NCI-H82 treated with DMSO at 0.1 percent for 48 hours (cell line): Measurements from ENCODE around the gene TMEM151B.

Experiments used
- DNase-seq: peaks from one replicate; lab custom pipeline; 2025; ENCODE audit not compliant: unreplicated experiment; lab: John Stamatoyannopoulos, UW

The TMEM151B gene

DNA sequence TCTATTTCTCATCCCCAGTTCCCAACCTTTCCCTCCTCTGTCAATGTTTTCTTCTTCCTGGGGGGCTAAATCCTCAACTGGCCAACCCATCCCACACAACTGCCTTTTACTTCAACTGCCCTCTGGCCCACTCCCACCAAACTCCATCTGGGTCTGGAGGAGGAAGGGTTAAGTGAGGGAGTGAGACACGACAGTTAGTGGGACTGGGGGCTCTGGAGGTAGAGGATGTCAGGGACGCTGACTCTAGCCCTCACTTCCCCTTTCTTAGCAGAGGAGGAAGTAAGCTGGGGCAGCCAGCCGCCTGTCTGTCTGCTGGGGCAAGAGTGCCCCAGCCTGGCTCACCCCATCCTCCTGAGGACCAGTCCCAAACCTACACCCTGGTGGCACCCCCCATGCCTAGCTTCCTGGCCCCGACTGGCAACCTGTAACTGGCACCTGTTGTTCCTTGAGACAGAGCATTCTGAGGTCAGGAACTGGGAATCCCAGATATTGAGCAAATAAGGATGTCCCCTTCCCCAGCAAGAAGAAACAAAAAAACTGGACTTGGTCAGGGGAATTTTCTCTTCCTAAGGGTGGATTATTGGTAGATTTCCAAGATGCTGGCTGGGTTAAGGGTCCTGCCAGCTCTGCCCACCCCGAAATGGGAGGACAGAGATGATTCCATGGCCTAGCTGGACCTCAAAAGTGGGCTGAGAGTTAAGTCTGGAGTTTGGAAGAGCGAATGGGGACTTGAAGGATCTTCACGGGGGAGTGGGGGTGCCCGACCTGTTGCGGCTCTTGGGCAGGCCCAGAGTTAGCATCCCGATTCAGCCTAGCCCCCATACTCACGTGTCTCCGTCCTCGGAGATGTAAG lies 5.9 kb upstream of the TMEM151B start:
- DNase-seq, result no peak

DNA sequence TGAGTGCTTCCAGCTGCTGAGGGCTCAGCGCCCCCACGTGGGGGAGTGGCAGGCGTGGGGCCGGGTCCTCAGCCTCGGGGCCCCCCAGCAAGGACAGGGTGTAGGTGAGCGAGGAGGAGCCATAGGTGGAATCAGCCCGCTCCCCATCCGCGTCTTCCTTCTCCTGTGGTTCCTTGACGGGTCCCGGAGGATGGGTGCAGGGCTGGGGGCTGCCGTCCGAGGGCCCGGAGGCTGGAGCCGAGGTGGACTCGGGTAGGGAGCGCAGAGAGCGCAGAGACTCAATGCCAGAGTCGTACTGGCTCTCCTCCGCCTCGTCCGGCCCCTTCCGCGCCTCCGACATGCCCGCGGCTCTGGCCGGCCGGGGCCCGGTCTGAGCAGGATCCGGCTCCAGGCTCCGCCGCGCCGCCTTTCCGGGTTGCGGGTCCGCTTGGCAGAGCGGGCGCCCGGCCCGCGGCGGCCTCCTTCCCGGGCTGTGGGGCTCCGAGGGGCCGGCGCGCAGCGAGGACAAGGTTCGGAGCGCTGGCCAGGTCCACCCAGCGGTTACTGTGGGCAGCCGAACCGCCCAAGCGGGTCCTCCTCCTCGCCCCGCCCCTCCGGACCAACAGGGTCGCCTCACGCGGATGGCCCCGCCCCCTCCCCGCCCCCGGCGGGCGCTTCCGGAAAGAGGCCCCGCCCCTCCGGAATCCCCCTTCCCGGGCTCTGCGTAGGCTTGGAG lies 5.1 kb upstream of the TMEM151B start, which contains the start of gene NFKBIE:
TSS of gene NFKBIE (minus strand) at position 545 of the 715 bp plus-strand sequence. CDS start at position 340, 205 bp downstream.
- DNase-seq, result peak; percentile 56

DNA sequence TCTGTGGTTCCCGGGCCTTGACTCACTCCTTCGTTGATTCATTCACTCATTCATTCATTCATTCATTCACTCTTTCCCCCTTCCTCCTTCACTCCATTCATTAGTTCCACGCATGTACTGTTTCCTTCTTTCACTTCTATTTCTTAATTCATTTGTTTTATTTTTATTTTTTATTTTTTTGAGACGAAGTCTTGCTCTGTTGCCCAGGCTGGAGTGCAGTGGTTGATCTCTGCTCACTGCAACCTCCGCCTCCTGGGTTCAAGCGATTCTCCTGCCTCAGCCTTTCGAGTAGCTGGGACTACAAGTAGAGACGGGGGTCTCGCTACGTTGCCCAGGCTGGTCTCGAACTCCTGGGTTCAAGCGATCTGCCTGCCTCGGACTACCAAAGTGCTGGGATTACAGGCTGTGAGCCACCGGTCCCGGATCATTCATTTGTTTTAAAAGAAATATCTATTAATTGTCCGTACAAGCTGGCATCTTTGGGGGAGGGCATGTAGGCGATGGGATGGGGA lies 4.5 kb upstream of the TMEM151B start:
- DNase-seq, result no peak

DNA sequence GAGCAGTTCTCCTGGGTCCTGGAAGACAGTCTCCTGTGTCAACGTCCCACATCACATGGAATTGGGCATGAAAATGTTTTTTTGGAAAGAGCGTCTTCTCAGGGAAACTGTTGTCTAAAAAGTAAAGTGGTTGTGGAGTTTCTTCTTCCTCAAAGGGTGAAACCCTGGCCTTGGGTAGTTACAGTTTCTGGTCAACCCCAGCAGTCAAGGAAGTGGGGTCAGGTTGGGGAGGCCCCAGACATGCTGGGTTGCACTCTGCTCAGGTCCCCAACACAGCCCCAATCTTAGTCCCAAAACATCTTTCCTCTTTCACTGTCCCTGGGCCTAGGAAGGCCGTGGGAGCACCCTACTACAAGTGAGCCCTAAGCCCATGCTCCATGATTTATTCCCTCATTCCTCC lies 3.9 kb upstream of the TMEM151B start:
- DNase-seq, result no peak

DNA sequence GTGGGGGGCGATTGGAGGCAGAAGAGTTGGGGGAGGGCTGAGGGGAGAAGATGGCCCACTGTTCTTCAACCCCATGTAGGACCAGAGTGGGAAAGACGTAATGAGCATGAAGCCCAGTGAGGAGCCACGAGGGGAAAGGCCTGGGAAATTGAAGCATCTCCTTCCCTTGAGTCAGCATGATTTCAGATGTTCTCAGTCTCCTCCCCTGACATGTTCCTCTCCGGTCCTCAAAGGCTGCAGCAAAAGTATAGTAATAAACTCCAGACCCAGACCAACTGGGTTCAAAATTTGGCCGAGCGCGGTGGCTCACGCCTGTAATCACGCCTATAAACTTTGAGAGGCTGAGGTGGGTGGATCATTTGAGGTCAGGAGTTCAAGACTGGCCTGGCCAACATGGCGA lies 3.0 kb upstream of the TMEM151B start:
- no peak for DNase-seq

DNA sequence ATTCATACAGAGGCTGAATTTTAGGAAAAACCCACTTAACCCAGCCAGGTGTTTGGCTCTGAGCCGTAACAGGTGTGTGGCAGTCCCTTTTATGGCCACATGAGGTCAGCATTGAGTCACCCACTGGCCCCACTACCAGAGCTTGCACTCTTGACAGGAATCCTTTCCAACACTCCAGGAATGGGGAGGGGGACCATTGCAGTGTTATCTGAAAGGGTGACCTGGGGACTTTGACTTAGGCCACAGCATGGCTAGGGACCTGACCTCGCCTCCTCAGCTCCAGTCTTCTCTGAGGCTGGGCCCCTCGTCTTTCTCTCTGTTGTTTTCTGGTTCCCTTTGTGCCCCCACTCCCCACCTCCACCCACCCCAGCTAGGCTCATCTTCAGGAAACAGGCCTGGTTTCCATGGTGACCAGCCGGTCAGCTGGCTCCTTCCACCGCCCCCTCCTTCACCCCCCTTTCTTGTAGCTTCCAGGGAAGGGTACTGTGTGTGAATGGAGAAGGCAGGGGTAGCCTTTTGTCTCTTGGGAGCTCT lies 2.1 kb upstream of the TMEM151B start:
- DNase-seq, result peak; percentile 47

DNA sequence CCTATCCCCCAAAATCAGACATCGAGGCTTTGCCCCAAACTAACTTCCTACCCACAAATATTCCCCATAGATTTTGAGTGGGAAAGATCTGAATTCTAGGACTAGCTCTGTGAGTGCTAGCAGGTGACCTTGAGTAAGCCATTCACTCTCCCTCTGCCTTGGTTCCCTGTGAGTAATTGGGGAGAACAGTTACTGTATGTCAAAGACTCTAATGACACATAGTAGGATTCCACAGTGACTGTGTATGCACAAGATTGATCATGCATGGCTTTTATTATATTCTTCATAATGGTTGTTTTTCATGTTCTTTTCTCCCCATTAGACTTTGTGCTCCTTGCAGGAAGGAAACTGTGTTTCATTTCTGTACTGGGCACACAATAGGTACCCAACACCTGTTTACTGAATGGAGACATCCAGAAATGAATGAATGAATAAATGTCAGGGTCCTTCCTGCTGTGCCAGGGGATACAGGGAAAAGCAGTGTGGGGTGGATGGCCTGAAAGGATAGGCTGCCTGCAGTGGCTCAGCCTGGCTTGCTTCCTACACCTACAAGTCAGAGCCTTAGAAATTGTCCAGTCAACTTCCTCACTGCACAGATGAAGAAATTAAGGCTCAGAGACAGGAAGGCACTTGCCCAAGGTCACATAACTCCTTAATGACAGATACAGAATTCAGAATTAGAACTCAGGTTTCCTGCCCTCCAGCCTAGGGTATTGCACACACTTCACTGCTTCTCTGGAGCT lies 901 bp upstream of the TMEM151B start:
- DNase-seq, result no peak

DNA sequence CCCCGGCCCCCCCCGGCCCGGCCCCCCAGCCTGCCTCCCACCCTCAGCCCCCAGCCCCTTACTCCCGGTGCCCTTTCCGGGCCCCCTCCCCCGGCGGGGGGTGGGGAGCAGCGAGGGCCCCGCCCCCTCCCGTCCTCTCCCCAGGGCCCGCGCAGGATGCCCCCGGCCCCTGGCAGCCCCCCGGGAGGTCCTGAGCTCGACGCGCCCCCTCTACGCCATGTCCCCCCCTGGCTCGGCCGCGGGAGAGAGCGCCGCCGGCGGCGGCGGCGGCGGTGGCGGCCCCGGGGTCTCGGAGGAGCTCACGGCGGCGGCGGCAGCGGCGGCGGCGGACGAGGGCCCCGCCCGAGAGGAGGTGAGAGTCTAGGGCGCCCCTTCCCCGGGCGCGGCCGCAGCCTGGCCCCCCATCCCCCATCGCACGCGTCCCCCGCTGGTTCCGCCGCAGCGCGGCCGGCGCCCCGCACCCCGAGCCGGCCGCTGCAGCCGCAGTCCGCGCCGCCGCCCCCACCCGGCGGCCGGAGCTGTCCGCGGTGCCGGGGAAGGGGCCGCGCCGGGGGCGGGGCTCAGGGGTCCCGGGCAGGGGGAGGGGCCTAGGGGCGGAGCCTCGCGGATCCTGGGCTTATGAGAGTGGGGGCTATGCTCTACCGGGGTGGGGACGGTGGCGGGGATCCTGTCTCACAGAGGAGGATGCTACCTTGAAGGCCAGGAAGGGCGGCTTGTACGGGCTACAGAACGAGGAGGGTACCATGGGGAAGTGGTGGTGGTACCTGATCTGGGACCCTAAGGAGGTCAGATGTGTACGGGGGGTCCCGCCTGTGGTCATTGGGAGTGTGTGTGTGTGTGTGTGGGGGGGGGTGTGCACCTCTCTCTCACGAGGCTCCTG lies 516 bp downstream of the TMEM151B start:
- no peak for DNase-seq

DNA sequence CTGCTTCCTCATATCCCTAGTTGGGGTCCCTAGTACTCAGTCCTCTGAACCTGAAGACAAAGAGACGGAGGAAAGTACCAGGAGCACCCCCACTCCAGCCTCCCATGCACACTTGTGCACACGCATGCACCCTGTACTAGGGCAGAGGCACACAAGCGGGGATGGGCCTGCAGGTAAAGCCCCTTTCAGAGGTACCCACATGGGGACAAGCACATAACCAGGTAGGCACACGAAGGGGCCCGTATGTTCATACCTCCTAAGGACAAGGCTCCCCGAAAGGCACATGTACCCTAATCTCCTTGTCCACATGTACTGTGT lies 1.1 kb downstream of the TMEM151B start:
- no peak for DNase-seq

DNA sequence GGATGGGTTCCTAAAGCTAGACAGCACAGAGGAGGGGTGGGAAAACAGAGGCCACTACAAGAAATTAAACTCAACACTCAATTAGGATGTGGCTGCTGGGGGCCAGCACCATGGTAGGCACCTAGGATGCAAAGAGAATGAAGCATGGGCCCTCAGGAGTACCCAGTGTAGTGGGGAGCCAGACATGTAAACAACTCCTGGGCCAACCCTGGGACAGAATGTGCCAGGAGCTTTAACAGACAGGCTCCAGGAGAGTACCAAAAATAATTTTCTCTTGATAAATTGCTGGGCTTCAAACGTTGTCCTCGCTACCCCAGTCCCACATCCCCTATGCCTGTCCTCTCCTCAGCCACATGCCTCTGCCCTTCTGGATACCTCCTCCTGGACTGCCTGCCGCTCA lies 1.7 kb downstream of the TMEM151B start:
- DNase-seq, result no peak

DNA sequence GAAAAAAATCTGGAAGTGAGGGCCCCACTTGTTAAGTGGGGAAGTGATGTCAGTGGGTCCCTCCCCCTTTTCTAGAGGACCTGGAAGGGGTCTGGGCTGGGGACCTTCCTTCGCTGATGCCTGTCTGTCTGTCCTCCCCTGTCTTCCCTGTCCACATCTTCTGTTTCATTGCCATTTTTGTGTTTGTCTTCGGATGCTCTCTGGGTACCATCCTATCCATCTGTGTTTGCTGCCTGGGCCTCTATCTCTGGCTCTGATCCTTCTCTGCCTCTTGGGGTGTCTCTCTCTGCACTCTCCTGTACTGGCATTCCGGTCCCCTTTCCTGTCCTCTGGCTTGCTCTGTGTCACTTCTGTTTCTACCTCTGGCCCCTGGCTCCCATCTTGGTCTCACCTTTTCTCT lies 2.3 kb downstream of the TMEM151B start:
- no peak for DNase-seq

DNA sequence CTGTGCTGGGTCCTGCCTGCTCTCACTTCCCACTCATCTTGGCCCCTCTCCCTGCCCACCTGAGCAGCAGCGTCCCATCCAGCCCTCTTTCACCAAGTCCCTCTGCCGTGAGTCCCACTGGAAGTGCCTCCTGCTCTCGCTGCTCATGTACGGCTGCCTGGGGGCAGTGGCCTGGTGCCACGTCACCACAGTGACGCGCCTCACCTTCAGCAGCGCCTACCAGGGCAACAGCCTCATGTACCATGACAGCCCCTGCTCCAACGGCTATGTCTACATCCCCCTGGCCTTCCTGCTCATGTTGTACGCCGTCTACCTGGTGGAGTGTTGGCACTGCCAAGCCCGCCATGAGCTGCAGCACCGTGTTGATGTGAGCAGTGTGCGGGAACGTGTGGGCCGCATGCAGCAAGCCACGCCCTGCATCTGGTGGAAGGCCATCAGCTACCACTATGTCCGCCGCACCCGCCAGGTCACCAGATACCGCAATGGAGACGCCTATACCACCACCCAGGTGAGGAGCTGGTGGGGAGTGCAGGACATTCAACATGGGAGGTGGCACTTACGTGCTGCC lies 2.8 kb downstream of the TMEM151B start:
- no peak for DNase-seq

DNA sequence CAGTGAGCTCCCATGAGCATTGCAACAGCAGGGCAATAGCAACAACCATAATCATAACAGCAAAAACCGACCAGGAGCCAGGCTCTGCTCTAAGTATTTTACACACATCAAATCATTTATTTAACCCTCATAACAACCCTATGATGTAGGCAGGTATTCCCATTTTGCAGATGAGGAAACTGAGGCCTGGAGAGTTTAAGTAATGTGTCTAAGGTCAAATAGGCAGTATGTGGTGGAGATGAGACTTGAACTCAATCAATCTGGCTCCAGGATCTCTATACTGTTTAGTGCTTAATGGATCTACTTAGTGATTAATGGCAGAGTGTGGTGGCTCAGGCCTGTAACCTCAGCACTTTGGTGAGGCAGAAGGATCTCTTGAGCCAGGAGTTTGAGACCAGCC lies 3.4 kb downstream of the TMEM151B start:
- DNase-seq, result no peak

DNA sequence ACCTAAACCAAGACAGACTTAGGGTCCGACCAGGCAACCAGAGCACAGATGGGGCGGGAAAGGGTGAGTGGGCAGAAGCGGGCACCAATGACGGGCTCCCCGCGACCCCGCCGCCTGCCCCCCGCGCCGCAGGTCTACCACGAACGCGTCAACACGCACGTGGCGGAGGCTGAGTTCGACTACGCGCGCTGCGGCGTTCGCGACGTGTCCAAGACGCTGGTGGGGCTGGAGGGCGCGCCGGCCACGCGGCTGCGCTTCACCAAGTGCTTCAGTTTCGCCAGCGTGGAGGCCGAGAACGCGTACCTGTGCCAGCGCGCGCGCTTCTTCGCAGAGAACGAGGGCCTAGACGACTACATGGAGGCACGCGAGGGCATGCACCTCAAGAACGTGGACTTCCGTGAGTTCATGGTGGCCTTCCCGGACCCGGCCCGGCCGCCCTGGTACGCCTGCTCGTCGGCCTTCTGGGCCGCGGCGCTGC lies 5.1 kb downstream of the TMEM151B start:
- DNase-seq, result no peak

DNA sequence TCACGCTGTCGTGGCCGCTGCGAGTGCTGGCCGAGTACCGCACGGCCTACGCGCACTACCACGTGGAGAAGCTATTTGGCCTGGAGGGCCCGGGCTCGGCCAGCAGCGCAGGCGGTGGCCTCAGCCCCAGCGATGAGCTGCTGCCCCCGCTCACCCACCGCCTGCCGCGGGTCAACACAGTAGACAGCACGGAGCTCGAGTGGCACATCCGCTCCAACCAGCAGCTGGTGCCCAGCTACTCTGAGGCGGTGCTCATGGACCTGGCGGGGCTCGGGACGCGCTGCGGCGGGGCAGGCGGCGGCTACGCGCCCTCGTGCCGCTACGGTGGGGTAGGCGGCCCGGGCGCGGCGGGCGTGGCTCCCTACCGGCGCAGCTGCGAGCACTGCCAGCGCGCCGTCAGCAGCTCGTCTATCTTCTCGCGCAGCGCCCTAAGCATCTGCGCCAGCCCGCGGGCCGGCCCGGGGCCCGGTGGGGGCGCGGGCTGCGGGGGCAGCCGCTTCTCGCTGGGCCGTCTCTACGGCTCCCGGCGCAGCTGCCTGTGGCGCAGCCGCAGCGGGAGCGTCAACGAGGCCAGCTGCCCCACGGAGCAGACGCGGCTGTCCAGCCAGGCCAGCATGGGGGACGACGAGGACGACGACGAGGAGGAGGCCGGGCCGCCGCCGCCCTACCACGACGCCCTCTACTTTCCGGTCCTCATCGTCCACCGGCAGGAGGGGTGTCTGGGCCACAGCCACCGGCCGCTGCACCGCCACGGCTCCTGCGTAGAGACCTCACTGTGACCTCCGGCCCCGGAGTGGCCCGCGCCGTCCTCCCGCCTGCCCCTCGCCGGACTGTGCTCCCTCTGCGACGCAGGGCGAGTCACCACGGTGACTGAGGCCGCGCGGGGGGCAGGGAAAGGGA lies 5.7 kb downstream of the TMEM151B start:
- DNase-seq, result no peak

DNA sequence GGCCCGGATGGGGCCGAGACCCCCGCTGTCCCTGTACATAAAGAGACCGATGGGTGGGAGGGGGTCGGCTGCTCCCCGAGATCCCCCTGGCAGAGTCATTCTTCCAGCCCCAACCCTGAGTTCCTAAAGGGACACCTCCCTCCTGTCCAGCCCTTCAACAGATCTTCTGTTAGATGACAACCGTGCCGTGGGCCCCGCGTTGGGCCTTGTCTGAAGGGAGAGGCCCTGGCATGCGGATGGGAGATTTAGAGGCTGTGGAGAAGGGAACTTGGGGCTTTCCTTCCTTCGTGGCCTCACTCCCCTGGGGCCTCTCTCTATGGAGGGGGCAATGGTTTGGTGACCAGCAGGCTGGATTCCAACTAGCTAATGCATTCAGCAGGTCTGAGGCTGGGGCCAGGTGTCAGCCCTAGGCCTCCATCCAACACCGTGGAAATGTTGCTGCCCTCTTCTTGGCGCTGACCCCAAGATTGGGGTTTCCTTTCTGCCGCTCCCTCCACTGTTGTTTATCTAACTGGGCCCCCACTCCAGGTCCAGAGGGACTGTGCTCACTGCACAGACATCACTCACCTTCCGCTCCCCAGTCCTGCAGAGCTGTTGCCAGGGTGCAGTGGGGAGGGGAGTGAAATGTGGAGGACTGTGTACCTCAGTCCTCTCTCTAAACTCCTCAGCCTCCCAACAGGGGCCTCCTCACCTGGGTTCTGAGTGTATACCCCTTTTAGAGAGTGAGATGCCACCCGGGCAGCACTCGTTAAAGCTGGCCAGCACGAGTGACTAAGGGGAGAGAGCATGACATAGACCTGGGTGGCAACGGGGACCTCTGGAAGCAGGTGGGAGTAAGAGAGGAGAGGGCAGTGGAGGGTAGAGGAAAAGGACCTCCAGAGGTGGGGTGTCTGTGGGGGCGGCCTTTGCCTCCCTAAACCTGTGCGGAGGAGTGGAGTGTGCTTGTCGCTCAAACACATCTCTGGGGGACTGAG lies 6.7 kb downstream of the TMEM151B start:
- DNase-seq, result no peak

DNA sequence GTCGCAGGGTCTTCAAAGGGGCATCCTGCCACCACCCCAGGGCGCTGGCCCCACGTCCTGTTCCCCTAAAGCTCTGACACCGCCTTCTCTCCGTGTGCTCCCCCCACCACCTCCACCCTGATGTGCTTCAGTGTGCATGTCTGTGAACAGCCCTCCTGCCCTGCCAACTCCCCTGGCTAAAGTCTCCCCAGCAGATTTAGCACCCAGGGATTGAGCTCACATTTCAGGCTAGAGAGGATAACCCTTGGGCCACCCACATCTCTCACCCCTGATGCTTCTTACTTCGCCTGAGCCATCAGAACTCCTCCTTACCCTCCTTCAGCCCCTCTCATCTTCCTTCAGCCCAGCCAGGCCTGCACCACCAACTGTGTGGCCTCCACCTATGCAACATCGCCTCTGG lies 7.5 kb downstream of the TMEM151B start:
- no peak for DNase-seq

DNA sequence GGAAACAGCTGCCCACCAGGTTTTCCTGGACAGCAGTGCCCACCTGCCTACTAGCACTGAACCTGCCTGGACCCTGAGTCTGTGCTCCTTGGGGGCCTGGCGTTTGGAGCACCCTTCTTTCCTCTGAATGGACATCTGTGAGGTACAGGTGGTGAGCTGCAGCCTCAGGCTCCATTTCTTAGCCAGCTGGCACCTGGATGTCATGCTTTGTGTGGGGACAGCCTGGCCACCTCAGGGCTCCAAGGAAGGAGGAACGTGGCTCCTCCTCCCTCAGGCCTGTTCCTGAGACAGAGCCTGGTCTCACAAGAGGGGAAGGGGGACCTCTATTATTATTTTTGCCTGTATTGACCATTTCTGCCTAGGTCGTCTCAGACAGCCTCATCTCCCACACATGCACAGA lies 8.1 kb downstream of the TMEM151B start:
- DNase-seq, result no peak
